ENCODE results near the gene APOF. TPM values are rescaled to one million over a fixed set of nuclear protein-coding genes. Genes with fewer than 3 reads are reported as not detected.
"Not testable (repeated sequence)": the region's sequence is repeated elsewhere in the genome, so short reads cannot be mapped to it uniquely, and the experiment has no call there.

Gene APOF
- total and polyA plus RNA-seq, 2 donors (not counting 1 experiment from before 2014, with no cell fraction given) = not detected

GRCh38 chr12:56326126-56326525 lies 36.5 kb downstream of the APOF start:
- Histone ChIP-seq H2AFZ (ENCODE audit: low read length) (no peak overlapping the region), H3K27me3 (ENCODE audit: control insufficient read depth, insufficient read depth, low read length) (no peaks in the 10 kb centered on the region), H3K9ac (ENCODE audit: insufficient read depth, low read length) (no peak overlapping the region), H4K20me1 (ENCODE audit: control insufficient read depth, extremely low read depth, insufficient read depth, low read length) (no peaks in the 10 kb centered on the region), H3K4me3 (replicated peaks in 1 of 4; ENCODE audit: control extremely low read depth in 1 of 4, insufficient read depth in 1 of 4, low read depth in 3 of 4, low read length in 4 of 4) (no peak overlapping the region), H3K4me1 (ENCODE audit: control insufficient read depth, extremely low read depth, insufficient read depth, low read length) (peaks cover under 1% of the 10 kb centered on the region), H3K9me3 (ENCODE audit: control insufficient read depth, insufficient read depth, low read depth, low read length) (no peaks in the 10 kb centered on the region), H3K79me2 (ENCODE audit: control insufficient read depth, insufficient read depth, low read length) (no peaks in the 10 kb centered on the region), H3K27ac (ENCODE audit: insufficient read depth, low read length) (no peak overlapping the region), H3K4me2 (ENCODE audit: extremely low read depth, insufficient read depth, low read length) (no peak overlapping the region), H3K36me3 (ENCODE audit: control insufficient read depth, insufficient read depth, low read length) (peaks cover 3% of the 10 kb centered on the region)
- no peak for DNase-seq (ENCODE audit: low read depth in 2 of 2)
- TF ChIP-seq CTCF (conservative IDR thresholded peaks at IDR 0.05 in 1 of 2, IDR thresholded peaks at IDR 0.05 in 1 of 2; ENCODE audit: low read depth in 1 of 2, low read length in 2 of 2) (no peak), EZH2 (IDR thresholded peaks at IDR 0.05; ENCODE audit: low read length, missing control alignments) (no peak)

DNA sequence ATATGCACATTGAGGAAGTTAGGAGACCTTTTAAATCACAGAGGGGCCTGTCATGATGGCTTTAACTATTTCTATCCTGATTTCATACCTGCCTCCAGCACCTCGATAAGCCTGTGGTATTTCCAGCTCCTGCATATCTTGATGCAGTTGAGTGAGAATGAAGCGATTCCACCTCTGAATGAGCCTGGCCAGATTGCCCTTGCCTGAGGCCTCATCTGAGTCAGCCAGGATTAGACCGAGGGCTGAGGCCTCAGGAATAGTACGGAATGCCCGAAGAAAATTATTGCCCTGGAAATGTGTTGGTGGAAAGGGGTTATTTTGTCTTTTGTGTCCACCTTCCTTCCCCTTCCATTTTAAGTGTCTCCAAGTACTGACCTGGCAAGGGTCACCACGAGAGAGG lies 38.5 kb downstream of the APOF start:
- peaks cover 3% of the 10 kb centered on the region for H3K36me3 ChIP-seq (ENCODE audit: control insufficient read depth, insufficient read depth, low read length)
- H3K4me1 ChIP-seq (ENCODE audit: control insufficient read depth, extremely low read depth, insufficient read depth, low read length) = peaks cover 3% of the 10 kb centered on the region
- no peaks in the 10 kb centered on the region for H4K20me1 ChIP-seq (ENCODE audit: control insufficient read depth, extremely low read depth, insufficient read depth, low read length)
- H3K4me3 ChIP-seq (replicated peaks in 1 of 4; ENCODE audit: control extremely low read depth in 1 of 4, insufficient read depth in 1 of 4, low read depth in 3 of 4, low read length in 4 of 4) = no peak overlapping the region
- no peaks in the 10 kb centered on the region for H3K27me3 ChIP-seq (ENCODE audit: control insufficient read depth, insufficient read depth, low read length)
- no peak overlapping the region for H3K4me2 ChIP-seq (ENCODE audit: extremely low read depth, insufficient read depth, low read length)
- H3K27ac ChIP-seq (ENCODE audit: insufficient read depth, low read length) = no peak overlapping the region
- no peak overlapping the region for H2AFZ ChIP-seq (ENCODE audit: low read length)
- H3K9me3 ChIP-seq (ENCODE audit: control insufficient read depth, insufficient read depth, low read depth, low read length) = no peaks in the 10 kb centered on the region
- H3K79me2 ChIP-seq (ENCODE audit: control insufficient read depth, insufficient read depth, low read length) = no peaks in the 10 kb centered on the region
- DNase-seq (ENCODE audit: low read depth in 2 of 2) = no peak
- no peak overlapping the region for H3K9ac ChIP-seq (ENCODE audit: insufficient read depth, low read length)
- no peak for TF ChIP-seq CTCF (conservative IDR thresholded peaks at IDR 0.05 in 1 of 2, IDR thresholded peaks at IDR 0.05 in 1 of 2; ENCODE audit: low read depth in 1 of 2, low read length in 2 of 2)
- TF ChIP-seq EZH2 (IDR thresholded peaks at IDR 0.05; ENCODE audit: low read length, missing control alignments) = no peak

DNA sequence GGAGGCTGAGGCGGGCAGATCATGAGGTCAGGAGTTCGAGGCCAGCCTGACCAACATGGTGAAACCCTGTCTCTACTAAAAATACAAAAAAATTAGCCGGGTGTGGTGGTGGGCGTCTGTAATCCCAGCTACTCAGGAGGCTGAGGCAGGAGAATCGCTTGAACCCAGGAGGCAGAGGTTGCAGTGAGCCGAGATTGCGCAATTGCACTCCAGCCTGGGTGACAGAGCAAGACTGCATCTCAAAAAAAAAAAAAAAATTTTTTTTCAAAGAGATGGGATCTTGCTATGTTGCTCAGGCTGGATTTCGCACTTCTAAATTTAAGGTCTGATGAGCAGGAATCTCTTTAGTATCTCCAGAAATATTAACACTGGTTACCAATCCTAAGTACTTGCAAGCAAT lies 41.0 kb downstream of the APOF start:
- not testable (repeated sequence) for H3K27ac ChIP-seq (ENCODE audit: insufficient read depth, low read length); H3K9me3 ChIP-seq (ENCODE audit: control insufficient read depth, insufficient read depth, low read depth, low read length); H3K79me2 ChIP-seq (ENCODE audit: control insufficient read depth, insufficient read depth, low read length); H3K4me2 ChIP-seq (ENCODE audit: extremely low read depth, insufficient read depth, low read length); H2AFZ ChIP-seq (ENCODE audit: low read length); DNase-seq (ENCODE audit: low read depth in 2 of 2); H3K36me3 ChIP-seq (ENCODE audit: control insufficient read depth, insufficient read depth, low read length); H4K20me1 ChIP-seq (ENCODE audit: control insufficient read depth, extremely low read depth, insufficient read depth, low read length); H3K4me3 ChIP-seq (replicated peaks in 1 of 4; ENCODE audit: control extremely low read depth in 1 of 4, insufficient read depth in 1 of 4, low read depth in 3 of 4, low read length in 4 of 4); H3K27me3 ChIP-seq (ENCODE audit: control insufficient read depth, insufficient read depth, low read length); H3K4me1 ChIP-seq (ENCODE audit: control insufficient read depth, extremely low read depth, insufficient read depth, low read length); H3K9ac ChIP-seq (ENCODE audit: insufficient read depth, low read length)

All from fibroblast of lung (primary cell).